Measurements from ENCODE around the gene ANP32B. TPM values are rescaled to one million over a fixed set of nuclear protein-coding genes. Genes with fewer than 3 reads are reported as not detected.

Gene ANP32B
- 22.3 and 31.8 TPM in 2 replicates for total RNA-seq

DNA sequence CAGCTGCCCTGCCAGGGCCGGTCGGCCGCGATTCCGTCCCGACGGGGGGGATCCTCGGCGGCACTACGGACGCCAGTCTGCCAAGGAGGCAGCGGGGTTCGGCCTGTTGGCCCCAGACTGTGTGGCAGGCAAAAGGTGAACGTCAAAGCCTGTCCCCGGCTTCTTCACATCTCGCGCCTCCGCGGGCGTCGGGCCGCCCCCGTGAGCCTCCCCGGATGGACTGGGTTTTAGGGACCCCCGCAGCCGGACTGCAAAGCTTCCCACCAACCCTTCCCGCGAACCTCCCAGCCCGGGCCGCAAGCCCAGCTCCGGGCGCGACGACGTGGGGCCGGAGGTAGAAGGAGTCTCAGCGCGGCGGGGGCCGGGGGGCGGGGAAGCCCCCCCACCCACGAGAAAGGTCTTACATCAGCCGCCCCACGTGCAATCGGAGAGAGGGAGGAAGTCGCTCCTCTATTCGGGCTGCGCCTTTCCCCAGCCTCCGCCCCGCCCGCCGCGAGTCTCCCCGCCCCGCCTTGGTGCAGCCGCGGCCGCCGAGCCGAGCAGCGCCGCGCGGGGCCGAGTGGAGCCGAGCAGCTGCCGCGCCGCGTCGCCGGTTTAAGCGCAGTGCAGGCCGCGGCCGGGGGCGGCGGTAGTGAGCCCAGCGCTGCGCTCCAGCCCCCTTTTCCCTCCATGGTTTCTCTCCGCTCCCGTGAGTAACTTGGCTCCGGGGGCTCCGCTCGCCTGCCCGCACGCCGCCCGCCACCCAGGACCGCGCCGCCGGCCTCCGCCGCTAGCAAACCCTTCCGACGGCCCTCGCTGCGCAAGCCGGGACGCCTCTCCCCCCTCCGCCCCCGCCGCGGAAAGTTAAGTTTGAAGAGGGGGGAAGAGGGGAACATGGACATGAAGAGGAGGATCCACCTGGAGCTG, at the start of gene ANP32B:
ANP32B (plus strand) TSS at position 659 of the 906 bp plus-strand sequence; CDS start at position 874, 215 bp downstream.

DNA sequence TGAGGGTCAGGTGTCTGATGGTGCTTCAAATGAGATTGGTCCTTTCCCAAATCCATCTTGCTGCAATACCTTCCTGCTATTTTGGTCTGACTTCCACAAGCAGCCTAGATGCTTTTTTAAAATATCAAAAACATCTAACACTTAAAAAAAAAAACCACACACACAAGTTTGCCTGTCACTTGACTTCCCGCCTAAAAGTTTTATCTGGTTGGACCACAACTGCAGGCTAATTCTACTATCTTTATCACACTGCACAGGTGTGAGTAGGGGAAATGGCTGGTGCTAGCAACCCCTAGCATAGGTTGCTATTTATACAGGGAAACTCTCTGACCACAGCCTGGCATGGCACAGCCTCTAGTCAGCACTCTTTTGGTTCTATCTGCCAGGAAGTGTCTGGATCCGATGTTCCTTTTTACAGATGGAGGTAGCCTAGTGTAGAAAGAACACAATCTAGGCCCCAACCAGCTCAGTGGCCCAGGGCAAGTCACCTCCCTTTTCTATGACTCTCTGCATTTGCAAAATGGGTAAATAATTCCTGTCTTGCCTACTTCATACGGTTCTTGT, 45.0 kb upstream of the ANP32B start, which contains the start of gene HEMGN:
HEMGN (minus strand) TSS at position 92 of the 564 bp plus-strand sequence; CDS start at position 56, 36 bp downstream.

DNA sequence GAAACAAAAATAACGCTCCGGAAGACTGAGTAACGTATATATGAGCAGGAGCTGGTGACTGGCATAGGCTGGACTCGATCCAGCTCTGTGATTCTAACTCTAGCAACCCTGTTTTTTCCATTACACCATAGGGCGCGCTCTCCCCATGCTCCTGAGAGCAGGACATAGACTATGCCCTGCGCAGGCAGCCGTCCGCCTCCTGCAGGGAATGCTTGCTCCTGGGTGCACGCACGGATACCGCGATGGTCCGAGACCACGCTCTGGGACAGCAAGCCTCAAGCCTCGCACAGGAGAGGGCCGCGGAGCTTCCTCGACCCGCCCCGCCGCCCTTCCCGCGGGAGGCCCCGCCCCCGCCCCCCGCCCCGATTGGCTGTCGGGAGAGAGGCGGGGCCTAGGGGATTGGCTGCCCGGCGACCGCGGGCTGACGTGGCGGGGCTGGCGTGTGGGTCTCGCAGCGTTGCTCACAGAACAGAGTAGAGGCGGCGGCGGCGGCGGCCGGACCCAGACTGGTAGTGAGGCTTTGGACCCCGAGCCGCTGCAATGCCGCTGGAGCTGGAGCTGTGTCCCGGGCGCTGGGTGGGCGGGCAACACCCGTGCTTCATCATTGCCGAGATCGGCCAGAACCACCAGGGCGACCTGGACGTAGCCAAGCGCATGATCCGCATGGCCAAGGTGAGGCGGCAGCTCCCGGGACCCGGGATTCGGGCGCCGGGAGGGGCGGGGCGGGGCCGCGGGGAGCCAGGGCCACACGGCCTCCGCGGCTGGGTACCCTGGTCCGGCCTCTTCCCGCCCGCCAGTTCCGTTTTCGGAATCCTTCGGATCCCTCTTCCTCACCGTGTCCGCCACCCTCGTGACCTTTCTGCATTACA, 73.4 kb downstream of the ANP32B start, which contains the start of gene NANS:
NANS (plus strand) TSS at position 464 of the 869 bp plus-strand sequence; CDS start at position 541, 77 bp downstream.

Other genes with a start within 250 kb of the ANP32B start
- gene FOXE1, start 130.1 kb upstream of the ANP32B start, total RNA-seq, result not detected in 2 replicates
- 9.8 and 17.2 TPM in 2 replicates for gene TRMO, start 60.8 kb upstream of the ANP32B start, total RNA-seq
- gene HEMGN, start 45.2 kb upstream of the ANP32B start, total RNA-seq, result not detected in 2 replicates
- gene NANS, start 73.4 kb downstream of the ANP32B start, total RNA-seq, result 81.5 and 81.9 TPM in 2 replicates
- gene TRIM14, start 135.9 kb downstream of the ANP32B start, total RNA-seq, result 1.2 and 3.2 TPM in 2 replicates
- gene CORO2A, start 209.3 kb downstream of the ANP32B start, total RNA-seq, result 0.19 and 0.44 TPM in 2 replicates

Measured in cardiac ventricle fibroblast (primary cell).